ENCODE measurements around the gene LENG1.
"Not testable (repeated sequence)": the region's sequence is repeated elsewhere in the genome, so short reads cannot be mapped to it uniquely, and the experiment has no call there.

The LENG1 gene

GRCh38 chr19:54159352-54160181, at the start of gene LENG1:
TSS of gene LENG1 (minus strand) at chr19:54159721. CDS start at chr19:54159695, 26 bp downstream.
- peak; percentile 99 for DNase-seq

DNA sequence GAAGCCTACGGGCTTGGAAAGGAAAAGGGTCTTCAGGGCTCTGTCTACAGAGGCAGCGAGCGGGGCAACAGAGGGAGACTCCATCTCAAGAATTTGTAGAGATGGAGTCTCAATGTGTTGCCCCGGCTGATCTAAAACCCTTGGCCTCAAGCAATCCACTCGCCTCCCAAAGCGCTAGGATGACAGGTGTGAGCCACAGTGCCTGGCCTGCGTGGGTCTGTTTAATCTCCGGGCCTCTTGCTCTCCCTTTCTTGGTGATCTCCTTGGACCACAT, 49.2 kb upstream of the LENG1 start:
- no peak for DNase-seq

DNA sequence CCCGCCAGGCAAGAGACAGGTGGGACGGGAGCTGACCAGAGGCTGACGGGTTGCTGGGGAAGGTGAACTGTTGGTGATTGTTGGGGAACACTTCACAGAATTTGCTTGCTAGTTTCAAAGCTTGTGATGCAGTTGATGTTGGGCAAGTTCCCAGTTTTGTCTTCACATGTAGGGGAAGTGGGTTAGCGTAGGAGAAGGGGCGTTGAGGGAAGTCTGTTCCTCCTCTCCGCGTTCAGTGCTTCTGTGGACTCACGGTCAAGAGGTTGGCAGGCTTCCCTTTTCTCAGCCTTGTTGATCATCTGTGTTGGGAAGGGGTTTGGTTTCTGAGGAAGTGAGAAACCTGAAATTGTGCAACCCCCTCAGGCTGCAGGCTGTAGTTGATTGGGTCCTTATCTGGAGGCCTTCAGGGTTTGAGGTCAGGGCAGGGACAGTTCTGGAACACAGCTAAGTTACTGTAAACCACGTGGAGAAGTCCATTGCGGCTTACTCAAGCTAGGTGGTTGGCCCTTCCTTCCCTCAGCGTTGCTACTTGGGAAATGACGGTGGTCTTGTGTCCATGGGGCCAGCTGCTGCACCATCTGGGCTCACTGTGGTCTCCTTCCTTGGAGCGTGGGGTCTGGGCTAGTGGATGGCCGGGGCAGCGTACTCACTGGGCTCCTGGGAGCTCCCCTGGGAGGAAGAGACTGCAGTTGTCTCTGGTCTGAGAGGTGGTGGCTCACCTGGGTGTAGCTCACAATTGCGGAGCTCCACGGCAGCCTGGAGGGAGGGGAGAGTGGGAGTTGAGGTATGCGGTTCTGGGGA, 48.7 kb upstream of the LENG1 start:
- DNase-seq = no peak

GRCh38 chr19:54207676-54207982, 48.1 kb upstream of the LENG1 start:
- no peak for DNase-seq

DNA sequence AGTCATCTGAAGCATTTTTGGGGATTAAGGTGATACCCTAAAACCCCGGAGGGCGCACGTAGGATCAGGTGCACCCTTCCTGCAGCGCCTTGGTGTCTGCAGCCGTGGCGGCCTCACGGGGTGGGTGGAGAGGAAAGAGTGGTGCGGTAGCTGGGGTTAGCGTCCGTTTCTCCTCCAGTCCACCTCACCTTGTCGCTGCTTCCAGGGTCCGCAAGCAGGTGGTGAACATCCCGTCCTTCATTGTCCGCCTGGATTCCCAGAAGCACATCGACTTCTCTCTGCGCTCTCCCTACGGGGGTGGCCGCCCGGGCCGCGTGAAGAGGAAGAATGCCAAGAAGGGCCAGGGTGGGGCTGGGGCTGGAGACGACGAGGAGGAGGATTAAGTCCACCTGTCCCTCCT, 47.7 kb upstream of the LENG1 start:
- not testable (repeated sequence) for DNase-seq

- DNase-seq = no peak
Observed at GRCh38 chr19:54206831-54207177, 47.3 kb upstream of the LENG1 start.

DNA sequence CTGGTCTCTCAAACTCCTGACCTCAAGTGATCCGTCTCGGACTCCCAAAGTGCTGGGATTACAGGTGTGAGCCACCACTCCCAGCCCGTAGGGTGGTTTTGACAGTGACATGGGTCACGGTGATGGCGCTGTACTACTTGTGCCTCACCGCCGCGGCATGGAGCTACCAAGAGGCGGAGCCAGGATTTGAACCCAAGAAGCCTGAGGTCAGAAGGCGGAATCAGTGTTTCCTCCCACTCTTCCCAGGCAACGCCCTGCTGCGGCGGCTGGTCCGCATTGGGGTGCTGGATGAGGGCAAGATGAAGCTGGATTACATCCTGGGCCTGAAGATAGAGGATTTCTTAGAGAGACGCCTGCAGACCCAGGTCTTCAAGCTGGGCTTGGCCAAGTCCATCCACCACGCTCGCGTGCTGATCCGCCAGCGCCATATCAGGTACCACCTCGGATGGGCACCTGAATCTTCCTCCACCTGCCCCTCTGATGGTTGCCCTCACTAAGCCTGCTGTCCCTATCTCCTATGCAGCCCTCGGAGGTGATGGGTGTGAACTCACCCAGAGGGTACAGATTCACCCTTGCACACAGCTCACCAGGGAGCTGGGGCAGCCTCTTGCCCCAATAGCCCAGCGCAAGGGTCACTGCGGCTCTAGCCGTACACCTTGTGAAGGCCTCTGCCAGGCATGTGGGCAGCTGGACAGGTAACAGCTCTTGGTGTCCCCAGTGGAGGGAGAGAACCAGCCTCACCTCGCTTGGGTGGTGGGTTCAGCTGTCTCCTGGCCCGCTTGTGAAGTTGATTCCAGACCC, 46.7 kb upstream of the LENG1 start:
- no peak for DNase-seq

DNA sequence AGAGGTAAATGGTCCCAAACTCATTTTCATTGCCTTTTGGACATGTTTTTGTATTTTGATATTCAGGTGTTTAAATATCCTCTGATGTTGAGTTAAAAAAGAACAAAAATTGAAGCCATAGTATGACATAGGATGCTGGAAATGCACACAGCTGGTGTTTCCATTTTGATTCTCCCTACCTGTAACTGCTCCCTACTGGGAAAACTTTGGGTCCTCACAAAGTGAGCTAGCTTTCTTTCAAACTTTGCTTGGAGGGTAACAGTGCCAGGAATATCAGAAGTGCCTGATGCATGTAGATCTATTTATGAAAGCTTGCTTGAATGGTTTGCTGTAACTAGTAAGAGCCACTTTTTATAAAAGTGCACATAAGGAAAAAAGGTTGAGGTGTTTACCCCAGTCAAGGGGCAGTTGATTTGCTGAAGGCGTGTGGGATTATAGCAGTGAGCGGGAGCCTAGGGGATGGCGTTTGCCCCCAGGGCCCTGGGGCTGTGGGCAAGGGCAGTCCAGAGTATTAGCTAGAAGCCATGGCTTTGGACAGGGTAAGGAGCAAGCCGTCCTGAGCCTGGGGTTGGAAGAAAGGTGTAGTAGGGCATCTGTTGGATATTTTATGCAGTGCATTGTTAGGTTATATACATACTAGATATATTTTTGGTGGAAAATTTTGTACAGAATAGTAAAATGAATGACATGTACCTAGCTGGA, 45.4 kb upstream of the LENG1 start:
- no peak for DNase-seq

- DNase-seq = no peak
Observed at GRCh38 chr19:54203151-54203611, 43.7 kb upstream of the LENG1 start.

- no peak for DNase-seq
Observed at GRCh38 chr19:54201980-54202379, 42.5 kb upstream of the LENG1 start.

DNA sequence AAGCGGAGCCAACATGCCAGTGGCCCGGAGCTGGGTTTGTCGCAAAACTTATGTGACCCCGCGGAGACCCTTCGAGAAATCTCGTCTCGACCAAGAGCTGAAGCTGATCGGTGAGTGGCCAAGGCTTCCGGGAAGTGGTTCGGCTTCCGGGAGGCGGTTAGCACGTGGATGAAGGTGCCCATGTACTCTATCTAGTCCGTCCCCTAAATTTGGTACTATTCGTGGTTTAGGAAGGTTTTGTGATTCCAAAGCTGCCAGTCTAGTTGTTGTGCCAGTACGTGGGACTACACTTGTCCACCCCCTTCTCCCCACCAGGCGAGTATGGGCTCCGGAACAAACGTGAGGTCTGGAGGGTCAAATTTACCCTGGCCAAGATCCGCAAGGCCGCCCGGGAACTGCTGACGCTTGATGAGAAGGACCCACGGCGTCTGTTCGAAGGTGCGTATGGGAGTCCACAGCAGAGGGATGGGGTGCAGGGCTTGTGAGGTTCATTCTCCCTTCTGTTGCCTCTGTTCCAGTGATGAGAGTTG, 41.7 kb upstream of the LENG1 start:
- no peak for DNase-seq

DNA sequence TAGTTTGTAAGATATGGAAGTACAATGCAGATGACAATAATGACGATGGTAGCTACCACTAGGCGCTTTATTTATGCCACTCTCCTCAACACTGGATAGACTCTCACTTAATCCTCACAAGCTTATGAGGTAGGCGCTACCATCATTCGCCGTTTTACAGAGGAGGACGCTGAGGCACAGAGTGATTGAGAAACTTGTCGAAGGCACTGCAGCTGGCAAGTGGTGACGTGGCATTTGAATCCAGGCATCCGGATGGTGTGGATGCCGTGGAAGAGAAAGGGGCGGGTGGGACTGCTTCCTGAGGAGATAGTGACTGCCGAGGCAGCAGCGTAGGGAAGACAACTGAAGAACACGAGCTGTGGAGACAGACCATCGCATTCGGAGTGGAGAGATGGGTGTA, 39.9 kb upstream of the LENG1 start:
- no peak for DNase-seq

- DNase-seq = no peak
Observed at GRCh38 chr19:54197121-54197520, 37.6 kb upstream of the LENG1 start.

- DNase-seq = no peak
Observed at GRCh38 chr19:54196536-54196935, 37.0 kb upstream of the LENG1 start.

- not testable (repeated sequence) for DNase-seq
Observed at GRCh38 chr19:54194463-54194862, 34.9 kb upstream of the LENG1 start.

DNA sequence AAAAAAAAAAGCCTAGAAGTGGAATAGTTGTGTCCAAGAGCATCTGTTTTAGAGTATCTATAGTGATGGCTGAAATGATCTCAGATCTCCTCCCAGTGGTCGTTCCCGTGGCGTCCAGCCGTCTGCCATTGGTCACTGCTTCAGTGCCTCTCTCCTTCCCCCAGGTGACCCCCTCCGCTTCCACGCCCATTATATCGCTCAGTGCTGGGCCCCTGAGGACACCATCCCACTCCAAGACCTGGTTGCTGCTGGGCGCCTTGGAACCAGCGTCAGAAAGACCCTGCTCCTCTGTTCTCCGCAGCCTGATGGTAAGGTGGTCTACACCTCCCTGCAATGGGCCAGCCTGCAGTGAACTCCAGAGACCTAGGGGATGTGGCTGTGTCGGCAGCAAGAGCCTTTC, 33.5 kb upstream of the LENG1 start:
- DNase-seq = no peak

GRCh38 chr19:54191811-54192453, 32.4 kb upstream of the LENG1 start:
- DNase-seq = no peak

DNA sequence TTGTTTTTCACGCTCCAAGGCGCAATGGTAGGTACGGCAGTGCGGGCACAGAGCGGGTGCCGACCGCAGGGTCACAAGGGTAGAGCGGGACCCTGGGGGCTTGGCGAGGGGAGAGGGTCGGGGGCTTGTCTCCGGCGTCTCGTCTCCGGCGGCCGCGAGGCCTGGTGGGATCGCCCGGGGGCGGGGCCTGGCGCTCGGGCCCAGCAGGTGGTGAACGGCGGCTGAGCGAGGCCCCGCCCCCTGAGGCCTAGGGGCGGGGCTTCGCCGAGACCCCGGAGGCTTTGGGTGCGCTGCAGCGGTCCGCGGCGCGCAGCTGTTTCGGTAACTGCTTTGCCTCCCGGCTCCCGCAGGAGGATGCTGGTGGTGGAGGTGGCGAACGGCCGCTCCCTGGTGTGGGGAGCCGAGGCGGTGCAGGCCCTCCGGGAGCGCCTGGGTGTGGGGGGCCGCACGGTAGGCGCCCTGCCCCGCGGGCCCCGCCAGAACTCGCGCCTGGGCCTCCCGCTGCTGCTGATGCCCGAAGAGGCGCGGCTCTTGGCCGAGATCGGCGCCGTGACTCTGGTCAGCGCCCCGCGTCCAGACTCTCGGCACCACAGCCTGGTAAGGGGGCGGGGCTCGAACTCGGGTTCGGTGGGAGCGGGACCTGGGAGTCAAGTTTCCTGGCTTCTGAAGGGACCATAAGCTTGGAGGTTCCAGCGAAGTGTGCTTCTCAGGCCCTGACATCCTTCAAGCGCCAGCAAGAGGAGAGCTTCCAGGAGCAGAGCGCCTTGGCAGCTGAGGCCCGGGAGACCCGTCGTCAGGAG, 31.7 kb upstream of the LENG1 start, which contains the start of gene TSEN34:
Gene TSEN34, plus strand, starts transcription at position 298 of the 800 bp plus-strand sequence. Its CDS starts 57 bp downstream, at position 355.
- peak; percentile 83 for DNase-seq

DNA sequence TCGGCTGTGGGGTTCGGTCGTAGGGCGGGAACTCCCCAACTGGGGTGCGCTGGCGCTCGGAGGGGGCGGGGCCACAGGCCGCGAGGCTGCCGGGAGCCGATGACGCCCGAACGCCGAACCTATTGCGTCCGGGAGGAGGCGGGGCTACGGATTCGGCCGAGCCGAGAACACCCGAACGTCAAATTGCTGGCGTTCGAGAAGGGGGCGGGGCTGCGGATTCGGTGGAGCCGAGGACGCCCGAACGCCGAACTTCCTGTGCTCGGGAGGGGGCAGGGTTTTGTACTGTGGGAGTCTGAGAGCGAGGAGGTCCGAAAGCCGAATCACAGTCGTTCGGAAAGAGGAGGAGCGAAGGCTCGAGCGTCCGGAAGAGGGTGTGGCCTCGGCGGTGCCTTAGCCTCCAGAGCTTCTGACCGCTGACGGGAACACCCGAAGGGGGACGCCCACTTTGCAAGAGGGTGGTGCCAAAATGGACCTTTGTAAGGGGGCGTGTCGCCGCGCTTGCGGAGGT, 31.0 kb upstream of the LENG1 start:
- peak; percentile 100 for DNase-seq

GRCh38 chr19:54189735-54190502, 30.4 kb upstream of the LENG1 start:
- peak; percentile 100 for DNase-seq

Data from activated gamma-delta T cell treated with Interleukin-2 at 50 U/mL for 16 hours (primary cell).